ENCODE data around the gene MCRIP2.
A peak's percentile ranks its signal among the peaks of the same experiment; 100 is the strongest.

MCRIP2 gene

DNA sequence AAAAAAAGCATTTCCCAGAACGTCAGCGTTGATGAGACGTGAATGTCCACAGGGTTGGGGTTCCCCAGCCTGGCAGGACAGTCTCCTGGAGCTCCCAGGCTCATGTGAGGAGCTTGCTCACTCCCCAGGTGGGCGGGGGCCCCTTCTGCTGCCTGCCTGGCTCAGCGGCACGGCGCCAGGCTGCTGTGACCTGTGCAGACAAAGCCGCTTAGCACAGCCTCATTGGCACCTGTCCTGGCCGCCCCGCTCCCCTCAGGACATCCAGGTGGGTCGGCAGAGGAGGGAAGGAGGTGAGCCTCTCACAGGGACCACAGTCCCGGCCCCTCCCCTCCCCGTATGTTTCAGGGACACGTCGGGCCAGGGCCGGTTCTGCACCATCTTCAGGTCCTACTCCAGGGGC lies 23.8 kb upstream of the MCRIP2 start:
- no peak for DNase-seq

DNA sequence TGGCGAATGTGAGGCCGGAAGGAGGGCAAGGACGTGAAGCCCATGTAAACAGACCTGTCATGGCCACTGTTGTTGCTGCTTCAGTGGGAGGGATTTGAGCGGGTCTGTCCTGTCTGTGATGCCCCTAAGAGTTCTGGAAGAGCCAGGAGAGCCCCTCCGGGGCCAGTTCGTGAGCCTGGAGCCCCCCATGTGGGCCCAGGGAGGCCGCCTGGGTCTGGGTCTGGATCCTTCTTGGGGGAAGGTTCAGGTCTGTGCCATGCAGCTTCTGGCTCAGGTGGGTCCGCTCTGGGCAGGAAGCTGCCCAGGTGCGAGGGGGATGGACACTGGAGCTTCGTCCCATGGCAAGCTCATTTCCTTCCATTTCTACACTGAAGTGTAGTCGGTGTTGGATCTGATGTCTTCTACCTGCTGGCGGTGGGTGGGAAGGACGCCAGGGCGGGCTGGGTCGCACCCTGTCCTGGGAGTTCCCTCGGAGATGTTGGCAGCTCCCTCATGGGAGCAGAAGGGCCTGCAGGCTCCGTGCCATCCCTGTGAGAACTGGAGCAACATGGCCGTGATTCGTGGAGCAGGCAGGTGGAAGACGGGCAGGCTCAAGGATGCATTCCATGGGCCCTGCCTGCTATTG lies 22.0 kb upstream of the MCRIP2 start:
- no peak for DNase-seq

DNA sequence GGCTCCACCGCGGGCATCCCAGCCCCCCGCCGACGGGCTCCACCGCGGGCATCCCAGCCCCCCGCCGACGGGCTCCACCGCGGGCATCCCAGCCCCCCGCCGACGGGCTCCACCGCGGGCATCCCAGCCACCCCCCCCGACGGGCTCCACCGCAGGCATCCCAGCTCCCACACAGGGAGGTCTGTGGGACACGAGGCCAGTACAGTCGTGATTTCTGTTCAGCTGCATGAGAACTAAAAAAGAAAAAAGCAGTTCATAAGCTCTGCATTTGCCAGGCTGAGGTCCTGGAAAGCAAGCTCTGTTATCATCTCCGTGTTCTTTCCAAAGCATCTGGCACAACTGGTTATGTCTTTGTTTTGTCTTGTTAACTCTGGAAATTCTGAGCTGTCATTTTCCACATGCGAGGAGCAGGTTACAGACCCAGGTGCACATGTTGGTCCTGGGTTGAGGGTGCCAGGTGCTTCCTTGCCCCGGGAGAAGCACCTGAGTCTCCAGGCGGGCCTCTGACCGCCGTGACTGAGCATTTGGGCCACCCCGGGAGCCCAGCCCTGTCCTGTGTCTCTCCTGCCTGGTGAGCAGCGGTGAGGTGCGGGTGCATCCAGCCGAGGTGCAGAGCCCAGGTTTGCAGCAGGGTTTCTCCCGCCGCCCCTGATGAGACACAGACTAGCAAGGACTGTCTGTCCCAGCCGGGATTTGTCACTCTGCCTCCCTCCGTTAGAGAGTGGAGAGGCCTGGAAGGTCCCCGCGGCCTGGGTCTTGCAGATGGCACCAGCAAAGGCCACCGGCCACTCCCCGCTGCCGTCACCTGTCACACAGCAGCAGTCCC lies 20.7 kb upstream of the MCRIP2 start:
- DNase-seq, result no peak

DNA sequence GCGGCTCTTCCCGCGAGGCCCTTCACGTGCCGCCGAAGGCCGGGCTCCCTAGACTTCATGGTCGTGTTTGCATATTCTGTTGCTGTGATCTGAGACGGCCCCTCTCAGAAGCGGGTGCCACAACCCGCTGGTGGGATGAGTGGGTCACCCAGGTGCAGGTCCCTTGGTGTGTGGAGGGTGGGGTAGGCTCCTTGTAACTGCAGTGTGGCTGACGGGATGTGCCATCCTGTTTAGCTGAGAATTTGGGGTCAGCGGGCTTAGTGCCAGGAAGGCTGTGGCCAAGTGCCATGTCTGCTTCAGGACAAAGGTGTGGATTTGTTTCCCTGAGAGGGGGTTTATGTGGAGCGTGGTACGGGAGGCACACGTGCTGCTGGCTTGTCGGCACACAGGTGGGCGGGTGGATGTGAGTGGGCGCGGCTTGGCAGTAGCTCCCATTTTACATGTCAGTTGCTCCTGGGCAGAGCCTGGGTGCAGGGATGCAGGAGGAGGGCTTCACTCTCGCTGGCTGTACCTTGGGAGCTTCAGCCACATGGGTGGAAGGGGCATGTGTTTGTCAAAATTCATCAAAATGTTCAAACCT lies 20.0 kb upstream of the MCRIP2 start:
- peak; percentile 64 for DNase-seq

DNA sequence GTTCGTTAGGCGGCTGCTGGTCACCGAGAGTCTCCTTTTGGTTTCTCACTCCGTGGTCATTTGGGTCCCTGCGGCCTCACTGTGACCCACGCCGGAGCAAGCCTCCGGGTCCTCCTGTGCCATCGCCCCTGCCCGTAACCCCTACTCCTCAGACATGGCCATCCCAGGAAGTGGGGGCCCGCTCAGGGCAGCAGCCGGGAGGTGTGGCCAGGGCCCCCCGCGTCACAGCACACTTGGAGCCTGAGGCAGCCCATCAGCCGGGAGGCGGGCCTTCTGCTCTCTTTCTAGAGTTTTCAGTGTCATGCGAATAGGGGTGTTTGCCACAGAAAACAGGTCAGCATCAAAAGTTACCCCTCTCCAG lies 18.7 kb upstream of the MCRIP2 start:
- no peak for DNase-seq

DNA sequence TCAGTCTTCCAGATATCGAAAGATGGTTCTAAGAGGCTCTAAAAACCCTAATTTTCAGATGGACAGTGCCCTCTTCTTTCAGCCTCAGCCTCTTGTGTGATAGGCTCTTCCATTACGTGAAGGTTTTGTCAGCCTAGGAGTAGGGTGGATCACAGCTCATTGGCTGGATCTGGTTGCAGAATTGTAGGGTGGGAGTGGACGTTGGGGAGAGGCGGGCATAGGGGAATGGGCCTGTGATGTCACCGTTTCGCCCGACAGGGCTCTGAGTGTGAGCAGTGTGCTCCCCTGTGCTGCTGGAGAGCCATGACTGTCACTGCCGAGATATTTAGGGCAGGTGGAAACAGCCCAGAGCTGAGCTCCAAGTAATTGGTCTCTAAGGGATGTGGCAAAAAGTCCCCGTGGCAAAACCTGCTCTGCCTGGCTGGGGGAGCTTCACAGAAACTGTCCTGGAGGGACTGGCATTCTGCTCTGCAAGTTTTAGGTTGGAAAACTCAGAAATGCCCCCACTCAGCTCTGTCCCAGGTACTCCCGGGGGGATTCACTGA lies 17.0 kb upstream of the MCRIP2 start:
- DNase-seq, result no peak

DNA sequence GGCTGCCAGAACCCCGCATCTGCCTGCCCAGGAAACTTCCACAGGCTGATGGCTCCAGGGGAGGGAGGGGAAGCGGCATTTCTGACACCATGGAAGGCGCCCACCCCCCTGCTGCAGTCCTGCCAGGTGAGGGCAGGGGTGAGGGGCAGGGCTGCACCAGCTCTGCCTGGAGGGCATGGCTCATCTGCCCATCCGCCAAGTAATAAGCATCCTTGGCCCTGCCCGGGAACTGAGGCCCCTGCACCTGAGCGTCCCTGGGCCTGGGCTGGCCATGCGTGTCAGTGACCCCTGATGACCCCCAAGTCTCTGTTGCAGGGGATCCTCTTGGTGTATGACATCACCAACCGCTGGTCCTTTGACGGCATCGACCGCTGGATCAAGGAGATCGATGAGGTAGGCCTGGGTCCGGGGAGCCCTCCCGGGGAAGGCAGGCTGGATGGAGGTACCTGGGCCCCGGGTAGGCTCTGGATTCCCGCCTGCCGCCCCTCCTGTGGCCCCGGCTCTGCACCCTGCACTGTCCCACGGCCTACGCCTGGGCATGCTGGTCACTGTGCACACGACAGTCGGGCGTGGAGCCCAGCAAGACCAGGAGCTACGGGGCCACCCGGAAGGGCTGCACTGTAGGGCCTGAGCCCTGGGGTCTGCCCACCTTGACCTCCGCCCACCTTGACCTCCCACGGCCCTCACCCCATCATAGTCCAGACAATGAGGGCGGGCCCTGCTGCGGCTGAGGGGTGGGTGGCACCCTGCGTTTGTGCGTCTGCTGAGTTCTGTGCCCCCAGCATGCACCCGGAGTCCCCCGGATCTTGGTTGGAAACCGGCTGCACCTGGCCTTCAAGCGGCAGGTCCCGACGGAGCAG lies 16.3 kb upstream of the MCRIP2 start:
- no peak for DNase-seq

DNA sequence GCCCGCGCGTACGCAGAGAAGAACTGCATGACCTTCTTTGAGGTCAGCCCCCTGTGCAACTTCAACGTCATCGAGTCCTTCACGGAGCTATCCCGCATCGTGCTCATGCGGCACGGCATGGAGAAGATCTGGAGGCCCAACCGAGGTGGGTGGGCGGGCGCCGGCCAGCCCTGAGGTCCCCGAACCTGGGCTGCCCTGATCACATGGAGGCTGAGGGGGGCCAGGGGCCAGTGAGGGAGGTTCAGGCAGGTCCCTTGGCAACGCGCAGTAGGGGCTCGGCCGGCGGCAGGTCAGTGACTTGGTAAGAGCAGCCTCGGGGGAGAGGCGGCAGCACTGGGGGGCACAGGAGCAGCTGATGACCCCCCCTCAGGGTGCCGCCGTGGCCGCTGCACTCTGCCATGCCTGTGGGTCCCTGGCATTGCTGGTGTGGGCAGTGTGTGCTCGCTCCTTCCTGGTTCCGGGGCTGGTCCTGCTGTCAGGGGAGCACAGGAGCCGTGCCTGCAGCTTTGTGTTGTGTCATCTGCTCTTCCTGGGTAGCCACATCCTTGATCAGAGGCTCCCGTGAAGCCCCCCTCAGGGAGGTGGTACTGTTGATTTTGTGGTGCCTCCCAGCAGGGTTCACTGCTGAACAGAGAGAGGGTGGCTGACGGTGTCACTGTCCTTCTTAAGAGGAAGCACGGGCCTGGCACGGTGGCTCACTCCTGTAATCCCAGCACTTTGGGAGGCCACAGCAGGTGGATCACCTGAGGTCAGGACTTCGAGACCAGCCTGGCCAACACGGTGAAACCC lies 15.5 kb upstream of the MCRIP2 start:
- no peak for DNase-seq

DNA sequence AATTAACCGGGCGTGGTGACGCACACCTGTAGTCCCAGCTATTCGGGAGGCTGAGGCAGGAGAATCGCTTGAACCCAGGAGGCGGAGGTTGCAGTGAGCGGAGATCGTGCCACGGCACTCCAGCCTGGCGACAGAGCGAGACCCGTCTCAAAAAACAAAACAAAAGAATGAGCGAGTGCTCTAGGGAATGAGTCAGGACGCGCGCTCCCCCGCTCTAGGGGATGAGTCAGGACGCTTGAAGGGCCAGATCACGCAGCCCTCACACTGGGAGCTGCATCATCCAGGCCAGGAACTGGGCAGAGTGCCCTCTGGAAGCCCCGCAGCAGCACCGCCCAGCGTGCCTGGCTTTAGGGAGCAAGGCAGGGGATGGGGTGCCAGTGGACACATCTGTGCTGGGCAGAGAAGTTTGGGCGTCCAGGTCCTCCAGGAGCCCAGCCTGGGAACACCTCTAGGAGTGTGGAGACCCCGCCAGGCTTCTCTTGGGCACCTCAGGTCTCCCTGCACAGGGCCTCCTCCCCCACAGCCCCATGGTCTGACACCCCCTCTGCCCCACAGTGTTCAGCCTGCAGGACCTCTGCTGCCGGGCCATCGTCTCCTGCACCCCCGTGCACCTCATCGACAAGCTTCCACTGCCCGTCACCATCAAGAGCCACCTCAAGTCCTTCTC lies 14.7 kb upstream of the MCRIP2 start:
- DNase-seq, result no peak

DNA sequence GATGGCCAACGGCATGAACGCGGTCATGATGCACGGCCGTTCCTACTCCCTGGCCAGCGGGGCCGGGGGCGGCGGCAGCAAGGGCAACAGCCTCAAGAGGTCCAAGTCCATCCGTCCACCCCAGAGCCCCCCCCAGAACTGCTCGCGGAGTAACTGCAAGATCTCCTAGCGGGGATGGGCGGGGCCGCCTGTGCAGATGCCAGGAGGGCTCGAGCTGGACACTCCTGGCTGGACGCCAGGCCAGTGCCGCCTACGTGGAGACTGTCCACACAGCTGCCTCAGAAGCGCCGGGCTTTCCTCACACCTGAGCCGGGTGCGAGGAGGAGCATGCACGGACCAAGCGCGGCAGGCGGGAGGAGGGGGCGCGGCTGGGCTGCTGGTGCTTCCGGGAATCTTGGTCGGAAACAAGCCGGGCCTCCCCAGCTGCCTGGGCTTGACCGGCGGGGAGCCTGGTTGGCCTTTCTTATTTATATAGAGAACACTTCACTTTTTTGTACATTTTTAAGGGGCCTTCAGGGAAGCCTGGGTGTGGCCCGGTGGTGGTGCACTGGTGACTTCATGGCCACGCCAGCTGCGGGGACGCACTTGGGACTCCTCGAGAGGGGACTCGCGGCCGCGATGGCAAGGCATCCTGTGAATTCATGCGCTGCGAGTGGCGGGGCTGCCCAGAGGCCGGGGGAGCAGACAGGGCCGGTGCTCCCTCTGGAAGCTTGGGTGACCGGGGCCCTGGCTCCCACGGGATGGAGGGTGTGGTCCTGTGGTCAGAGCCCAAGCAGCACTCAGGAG lies 14.0 kb upstream of the MCRIP2 start:
- DNase-seq, result no peak

DNA sequence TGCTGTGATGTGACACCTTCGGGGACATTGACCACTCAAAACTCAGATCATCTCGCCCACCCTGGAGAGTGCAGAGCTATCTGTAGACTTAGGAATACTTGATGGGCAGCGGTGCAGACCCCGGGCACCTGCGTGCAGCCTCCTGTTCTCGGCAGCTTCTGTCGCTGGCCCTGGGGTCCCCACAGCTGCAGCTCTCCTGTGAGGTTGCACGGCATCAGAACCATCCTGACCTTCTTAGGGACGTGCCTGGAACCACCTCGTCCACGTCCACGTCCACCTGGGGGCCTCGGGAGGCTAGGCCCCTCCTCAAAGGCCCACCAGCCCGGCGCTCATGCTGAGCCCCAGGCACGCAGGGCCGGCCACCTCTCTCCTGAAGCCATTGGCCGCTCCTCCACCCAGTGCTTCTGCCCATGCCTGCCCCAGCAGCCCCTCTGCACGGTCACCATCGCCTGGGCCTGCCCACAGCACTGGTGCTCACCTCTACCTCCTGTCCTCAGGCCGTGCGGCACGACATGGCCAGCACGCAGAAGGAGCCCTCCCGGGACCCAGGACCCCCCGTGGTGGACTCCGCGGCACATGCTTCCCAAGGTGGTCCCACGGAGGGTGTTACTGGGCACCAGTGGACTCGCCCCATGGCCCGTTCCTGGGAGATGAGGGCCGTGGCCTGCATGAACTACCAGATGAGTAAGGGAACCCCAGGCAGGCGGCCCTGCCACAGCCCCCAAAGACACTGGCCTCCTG lies 13.1 kb upstream of the MCRIP2 start:
- DNase-seq, result no peak

DNA sequence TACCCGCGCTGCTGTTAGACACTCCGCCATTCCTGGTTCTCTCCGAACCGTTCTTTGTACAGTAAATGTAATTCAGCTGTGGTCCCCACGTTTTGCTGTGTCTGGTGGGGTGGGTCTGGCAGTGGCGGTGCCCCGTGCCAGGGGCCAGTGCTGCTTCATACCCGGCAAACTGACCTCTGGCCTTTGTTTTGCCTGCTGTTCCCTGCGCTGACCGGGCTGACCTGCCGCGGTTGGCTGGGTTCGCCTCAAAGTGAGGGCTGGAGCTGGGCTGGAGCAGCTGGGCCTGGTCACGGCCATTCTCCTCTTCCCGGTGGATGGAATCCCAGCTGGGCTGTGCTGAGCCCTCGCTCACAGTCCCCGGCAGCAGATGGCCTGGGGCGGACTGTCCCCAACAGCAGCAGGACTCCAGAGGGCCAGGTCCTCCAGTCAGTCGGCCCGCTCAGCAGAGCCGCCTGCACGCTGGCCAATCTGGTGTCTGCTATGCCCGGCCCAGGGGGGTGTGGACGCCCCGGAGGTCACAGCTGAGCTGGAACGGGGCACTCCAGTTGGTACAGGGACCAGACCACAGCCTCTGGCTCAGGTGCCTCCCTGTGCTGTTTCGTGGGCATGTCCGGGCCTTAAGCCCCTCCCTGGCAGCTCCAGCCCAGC lies 12.3 kb upstream of the MCRIP2 start:
- DNase-seq, result no peak

DNA sequence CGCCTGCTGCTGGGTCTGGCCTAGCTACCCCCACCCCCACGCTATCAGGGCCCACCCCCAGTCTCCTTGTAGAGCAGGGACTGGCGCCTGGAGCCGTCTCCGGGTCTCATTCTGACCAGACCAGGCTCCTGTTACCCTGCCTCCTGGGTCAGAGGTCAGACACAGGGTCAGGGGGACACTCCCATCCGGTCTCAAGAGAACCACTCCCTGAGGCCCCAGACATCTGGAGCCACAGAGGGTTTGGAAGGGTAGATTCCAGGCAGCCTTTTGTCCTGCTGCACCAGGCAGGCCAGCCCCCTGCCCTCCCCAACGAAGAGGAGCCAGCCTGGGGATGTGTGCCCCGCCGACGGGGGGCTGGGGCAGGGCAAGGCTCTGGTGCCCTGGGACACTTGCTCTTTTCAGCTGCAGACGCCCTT lies 11.8 kb upstream of the MCRIP2 start:
- DNase-seq, result no peak

DNA sequence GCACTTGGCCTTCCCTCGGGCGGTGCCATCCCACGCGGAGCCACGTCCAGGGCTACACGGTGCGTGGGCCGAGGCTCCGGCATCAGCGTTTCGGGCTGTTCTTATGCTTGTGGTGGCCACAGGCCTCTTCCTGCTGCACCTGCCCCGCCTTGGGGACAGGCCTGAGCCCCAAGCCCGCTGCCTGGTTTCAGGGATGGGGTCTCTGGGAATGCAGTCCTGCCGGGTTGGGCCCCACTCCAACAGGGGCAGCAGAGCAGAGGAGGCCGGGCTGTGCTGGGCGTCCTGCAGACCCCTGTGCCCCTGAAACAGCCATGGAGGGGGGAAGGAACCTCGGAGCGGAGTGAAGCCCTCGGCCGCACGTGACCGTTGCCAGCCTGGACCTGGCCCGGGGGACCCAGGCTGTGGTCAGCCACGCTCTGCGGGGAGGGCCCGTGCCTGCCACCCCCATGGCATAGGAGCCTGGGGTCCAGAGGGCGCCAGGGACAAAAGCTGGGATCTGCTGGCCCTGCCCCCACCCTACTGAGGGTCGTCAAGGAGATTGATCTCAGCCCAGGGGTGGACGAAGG lies 11.3 kb upstream of the MCRIP2 start:
- no peak for DNase-seq

DNA sequence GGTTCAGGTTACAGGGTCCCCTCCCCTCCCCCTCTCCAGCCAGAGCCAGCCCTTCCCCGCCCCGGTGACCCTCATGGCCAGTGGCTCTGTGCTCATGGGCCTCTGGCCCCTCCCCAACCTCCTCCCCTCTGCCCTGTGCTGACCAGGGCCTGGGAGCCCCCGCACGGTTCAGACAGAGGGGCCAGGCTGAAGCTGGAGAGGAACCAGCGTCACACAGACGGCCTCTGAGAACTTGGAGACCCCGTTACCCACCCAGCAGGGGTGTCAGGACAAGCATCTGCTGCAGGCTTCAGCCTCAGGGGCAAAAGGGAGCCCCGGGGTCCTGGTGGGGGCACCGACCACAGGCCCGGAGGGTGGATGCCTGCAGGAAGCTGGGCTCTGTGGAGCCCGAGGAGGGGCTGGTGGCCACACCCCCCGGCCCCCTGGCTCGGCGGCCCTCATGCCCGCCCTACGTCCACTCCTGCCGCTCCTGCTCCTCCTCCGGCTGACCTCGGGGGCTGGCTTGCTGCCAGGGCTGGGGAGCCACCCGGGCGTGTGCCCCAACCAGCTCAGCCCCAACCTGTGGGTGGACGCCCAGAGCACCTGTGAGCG lies 10.7 kb upstream of the MCRIP2 start, which contains the start of gene WFIKKN1:
Gene WFIKKN1, plus strand, starts transcription at position 171 of the 591 bp plus-strand sequence. Its CDS starts 269 bp downstream, at position 440.
- no peak for DNase-seq

DNA sequence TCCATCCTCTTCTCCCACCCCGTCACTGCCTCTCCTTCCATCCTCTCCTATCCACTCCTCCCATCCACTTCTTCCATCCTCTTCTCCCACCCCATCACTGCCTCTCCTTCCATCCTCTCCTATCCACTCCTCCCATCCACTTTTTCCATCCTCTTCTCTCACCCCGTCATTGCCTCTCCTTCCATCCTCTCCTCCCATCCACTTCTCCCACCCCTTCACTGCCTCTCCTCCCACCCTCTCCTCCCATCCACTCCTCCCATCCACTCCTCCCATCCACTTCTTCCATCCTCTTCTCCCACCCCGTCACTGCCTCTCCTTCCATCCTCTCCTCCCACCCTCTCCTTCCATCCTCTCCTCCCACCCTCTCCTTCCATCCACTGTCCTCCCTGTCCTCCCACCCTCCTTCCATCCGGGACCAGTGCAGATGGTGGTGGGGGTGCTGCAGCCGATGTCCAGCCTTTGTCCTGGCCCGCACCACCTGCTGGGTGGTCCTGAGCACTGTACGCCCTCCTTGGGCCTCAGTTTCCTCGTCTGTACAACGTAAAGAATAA lies 9.7 kb upstream of the MCRIP2 start:
- no peak for DNase-seq

DNA sequence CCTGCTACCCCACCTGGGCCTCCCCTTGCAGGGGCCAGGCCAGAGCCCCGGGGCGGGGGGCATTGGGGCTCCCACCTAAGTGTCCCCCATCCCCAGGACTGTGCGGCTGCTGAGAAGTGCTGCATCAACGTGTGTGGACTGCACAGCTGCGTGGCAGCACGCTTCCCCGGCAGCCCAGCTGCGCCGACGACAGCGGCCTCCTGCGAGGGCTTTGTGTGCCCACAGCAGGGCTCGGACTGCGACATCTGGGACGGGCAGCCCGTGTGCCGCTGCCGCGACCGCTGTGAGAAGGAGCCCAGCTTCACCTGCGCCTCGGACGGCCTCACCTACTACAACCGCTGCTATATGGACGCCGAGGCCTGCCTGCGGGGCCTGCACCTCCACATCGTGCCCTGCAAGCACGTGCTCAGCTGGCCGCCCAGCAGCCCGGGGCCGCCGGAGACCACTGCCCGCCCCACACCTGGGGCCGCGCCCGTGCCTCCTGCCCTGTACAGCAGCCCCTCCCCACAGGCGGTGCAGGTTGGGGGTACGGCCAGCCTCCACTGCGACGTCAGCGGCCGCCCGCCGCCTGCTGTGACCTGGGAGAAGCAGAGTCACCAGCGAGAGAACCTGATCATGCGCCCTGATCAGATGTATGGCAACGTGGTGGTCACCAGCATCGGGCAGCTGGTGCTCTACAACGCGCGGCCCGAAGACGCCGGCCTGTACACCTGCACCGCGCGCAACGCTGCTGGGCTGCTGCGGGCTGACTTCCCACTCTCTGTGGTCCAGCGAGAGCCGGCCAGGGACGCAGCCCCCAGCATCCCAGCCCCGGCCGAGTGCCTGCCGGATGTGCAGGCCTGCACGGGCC lies 8.9 kb upstream of the MCRIP2 start:
- DNase-seq, result no peak

Measured in DMS79 treated with DMSO at 0.1 percent for 48 hours (cell line).